ENCODE measurements around the gene HIC1. TPM values are rescaled to one million over a fixed set of nuclear protein-coding genes. Genes with fewer than 3 reads are reported as not detected.

Gene HIC1
- polyA plus RNA-seq, 1 donor, result 15.9 TPM

DNA sequence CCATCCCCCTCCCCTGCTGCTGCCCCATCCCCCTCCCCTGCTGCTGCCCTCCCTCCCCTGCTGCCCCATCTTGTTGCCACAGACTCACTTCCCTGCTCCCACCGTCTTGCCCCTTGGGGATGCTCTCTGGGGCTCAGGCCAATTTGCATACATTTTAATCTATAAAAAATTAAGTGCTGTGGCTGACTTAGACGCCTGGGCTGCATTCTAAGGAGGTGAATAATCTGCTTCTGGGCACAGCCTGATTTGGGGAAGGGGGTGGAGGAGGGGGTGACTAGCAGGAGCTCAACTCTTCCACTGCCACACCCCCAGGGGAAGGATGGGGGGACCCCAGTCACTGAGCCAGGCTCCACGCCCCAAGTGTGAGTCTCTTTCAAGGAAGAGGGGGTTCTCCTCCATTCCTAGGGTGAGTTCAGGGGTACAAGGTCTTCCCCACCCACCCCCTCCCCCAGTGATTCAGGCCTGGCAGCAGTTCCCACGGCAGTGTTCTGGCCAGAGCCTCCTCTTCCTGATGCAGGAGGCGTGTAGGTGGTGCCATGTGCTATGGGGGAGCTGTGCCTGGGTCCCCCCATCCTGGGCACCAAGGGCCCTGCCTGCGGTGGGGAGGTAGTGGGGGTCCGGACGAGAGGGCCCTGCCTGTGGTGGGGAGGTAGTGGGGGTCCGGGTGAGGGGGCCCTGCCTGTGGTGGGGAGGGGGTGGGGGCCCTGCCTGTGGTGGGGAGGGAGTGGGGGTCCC is 19.9 kb upstream of the HIC1 start:
- H3K4me1 ChIP-seq (ENCODE audit: control insufficient read depth, insufficient read depth, low read length), result peaks cover 4% of the 10 kb centered on the region
- H3K36me3 ChIP-seq (ENCODE audit: control insufficient read depth, insufficient read depth, low read length), result peaks cover 47% of the 10 kb centered on the region
- no CpG with 5 or more reads among the region's 9 CpGs for WGBS (ENCODE audit: insufficient coverage, low lambda C conversion rate)
- H3K4me3 ChIP-seq (ENCODE audit: low read length), result no peak overlapping the region
- no peak overlapping the region for H3K27ac ChIP-seq (ENCODE audit: low read length)
- H3K9me3 ChIP-seq (ENCODE audit: control insufficient read depth, low read depth, low read length), result no peaks in the 10 kb centered on the region
- no peak for DNase-seq
- no peaks in the 10 kb centered on the region for H3K27me3 ChIP-seq (ENCODE audit: control insufficient read depth, insufficient read depth, low read length)

DNA sequence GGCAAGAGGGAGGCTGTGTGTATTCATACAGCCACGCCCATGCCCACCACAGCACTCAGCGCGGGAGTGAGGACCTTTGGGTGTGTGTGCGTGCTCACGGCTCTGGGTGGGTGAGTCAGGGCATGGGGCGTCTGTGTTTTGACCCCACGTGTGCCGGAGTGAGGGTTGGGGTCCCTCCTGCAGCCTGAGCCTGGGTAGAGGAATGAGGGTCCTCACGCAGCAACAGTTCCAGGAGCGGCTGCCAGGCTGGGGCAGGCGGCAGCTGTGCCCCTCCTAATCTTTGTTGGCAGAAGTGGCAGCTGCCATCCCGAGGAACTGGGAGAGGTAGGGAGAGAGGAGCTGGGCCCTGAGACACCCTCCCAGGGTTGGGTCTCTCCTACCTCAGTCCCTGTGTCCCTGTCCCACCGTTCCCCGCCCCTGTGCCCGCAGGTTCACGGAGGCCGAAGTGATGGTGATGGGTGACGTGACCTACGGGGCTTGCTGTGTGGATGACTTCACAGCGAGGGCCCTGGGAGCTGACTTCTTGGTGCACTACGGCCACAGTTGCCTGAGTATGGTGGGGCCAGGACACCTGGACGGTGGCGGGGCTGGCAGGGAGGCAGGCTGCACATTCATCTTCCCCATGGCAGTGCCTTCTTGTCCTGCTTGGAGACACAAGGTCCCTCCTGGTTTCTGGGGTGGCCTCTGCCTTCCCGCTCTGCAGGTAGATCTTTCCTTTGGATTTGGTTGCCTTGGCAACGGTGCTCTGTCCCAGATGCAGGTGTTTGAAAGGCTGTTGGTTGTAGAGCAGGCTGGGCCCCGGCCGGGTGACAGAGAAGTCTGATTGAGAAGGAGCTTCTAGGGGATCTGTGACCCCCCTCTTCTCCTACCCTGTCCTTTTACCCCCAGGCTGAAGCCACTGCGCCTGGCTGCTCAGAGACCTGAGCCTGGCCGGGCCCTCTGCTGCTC is 19.1 kb upstream of the HIC1 start:
- no CpG with 5 or more reads among the region's 29 CpGs for WGBS (ENCODE audit: insufficient coverage, low lambda C conversion rate)

DNA sequence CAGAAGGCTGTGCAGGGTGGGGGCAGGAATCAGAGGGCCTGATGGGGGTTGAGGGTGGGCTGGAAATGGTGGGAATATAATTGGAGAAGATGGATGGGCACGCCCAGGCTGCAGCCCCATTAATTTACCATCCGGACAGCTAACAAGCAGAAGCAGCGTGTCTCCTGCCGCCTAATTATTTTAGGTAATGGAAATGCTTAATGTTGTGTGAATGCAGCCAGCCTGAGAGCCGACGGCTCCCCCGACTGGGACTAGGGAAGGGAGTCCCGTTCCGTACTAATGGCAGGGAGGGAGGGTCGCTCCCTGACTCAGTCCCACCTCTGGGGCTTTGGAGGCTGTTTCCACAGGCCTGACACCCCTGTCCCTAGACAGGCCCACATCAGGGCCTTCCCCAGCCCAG is 17.7 kb upstream of the HIC1 start:
- Histone ChIP-seq H3K4me1 (ENCODE audit: control insufficient read depth, insufficient read depth, low read length) (peaks cover 4% of the 10 kb centered on the region), H3K27ac (ENCODE audit: low read length) (no peak overlapping the region), H3K36me3 (ENCODE audit: control insufficient read depth, insufficient read depth, low read length) (peaks cover 53% of the 10 kb centered on the region), H3K27me3 (ENCODE audit: control insufficient read depth, insufficient read depth, low read length) (no peaks in the 10 kb centered on the region), H3K9me3 (ENCODE audit: control insufficient read depth, low read depth, low read length) (no peaks in the 10 kb centered on the region), H3K4me3 (ENCODE audit: low read length) (no peak overlapping the region)
- DNase-seq, result no peak
- no CpG with 5 or more reads among the region's 10 CpGs for WGBS (ENCODE audit: insufficient coverage, low lambda C conversion rate)

More for the DNA sequence above, 19.1 kb upstream of the HIC1 start:
- peaks cover 3% of the 10 kb centered on the region for H3K4me1 ChIP-seq (ENCODE audit: control insufficient read depth, insufficient read depth, low read length)
- H3K4me3 ChIP-seq (ENCODE audit: low read length), result no peak overlapping the region
- no peaks in the 10 kb centered on the region for H3K9me3 ChIP-seq (ENCODE audit: control insufficient read depth, low read depth, low read length)
- no peak overlapping the region for H3K27ac ChIP-seq (ENCODE audit: low read length)
- no peak for DNase-seq
- H3K36me3 ChIP-seq (ENCODE audit: control insufficient read depth, insufficient read depth, low read length), result peaks cover 53% of the 10 kb centered on the region
- no peaks in the 10 kb centered on the region for H3K27me3 ChIP-seq (ENCODE audit: control insufficient read depth, insufficient read depth, low read length)

DNA sequence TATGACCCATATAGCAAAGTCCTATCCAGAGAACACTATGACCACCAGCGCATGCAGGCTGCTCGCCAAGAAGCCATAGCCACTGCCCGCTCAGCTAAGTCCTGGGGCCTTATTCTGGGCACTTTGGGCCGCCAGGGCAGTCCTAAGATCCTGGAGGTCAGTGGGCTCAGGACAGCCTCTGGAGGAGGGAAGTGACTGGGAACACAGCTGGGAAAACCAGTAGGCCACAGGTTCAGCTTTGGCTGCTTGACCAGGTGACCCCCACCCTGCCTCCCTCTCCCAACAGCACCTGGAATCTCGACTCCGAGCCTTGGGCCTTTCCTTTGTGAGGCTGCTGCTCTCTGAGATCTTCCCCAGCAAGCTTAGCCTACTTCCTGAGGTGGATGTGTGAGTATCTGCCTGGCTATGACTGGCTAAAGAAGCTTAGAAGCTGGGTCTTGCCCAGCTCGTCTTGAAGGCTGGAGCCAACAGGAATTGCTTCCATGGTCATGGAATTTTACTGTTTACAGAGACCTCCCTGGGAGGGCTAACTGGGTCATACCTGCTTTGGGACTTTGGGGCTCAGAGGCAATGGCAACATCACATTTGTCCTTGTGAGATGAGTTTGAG is 14.6 kb upstream of the HIC1 start:
- WGBS (ENCODE audit: insufficient coverage, low lambda C conversion rate), result no CpG with 5 or more reads among the region's 7 CpGs
- no peaks in the 10 kb centered on the region for H3K9me3 ChIP-seq (ENCODE audit: control insufficient read depth, low read depth, low read length)
- H3K36me3 ChIP-seq (ENCODE audit: control insufficient read depth, insufficient read depth, low read length), result peaks cover 62% of the 10 kb centered on the region
- H3K4me3 ChIP-seq (ENCODE audit: low read length), result no peak overlapping the region
- DNase-seq, result no peak
- no peak overlapping the region for H3K27ac ChIP-seq (ENCODE audit: low read length)
- no peaks in the 10 kb centered on the region for H3K27me3 ChIP-seq (ENCODE audit: control insufficient read depth, insufficient read depth, low read length)
- peaks cover 12% of the 10 kb centered on the region for H3K4me1 ChIP-seq (ENCODE audit: control insufficient read depth, insufficient read depth, low read length)

DNA sequence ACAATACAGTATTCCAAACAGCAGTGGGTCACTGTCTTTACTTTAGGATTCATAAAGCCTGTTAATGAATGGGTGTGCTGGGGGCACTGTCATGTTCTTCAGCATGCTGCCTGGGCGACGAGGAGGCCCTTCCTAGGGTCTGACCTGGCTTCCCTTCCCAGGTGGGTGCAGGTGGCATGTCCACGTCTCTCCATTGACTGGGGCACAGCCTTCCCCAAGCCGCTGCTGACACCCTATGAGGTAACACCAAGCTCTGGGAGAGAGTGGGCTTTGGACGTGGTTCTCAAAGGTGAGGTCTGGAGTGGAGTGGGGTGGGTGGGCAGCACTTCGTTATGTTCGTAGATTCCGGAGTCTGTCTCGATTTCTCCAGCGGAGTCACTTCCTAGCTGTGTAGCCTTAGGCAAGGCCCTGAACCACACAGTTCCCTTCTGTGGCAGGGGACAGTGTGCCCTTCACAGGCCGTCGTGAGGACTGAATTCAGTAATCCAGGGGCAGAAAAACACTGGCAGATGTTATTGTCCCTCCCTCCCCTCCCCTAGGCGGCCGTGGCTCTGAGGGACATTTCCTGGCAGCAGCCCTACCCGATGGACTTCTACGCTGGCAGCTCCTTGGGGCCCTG is 13.9 kb upstream of the HIC1 start:
- Histone ChIP-seq H3K27me3 (ENCODE audit: control insufficient read depth, insufficient read depth, low read length) (no peaks in the 10 kb centered on the region), H3K4me3 (ENCODE audit: low read length) (peak overlapping the region; percentile 58), H3K9me3 (ENCODE audit: control insufficient read depth, low read depth, low read length) (no peaks in the 10 kb centered on the region), H3K4me1 (ENCODE audit: control insufficient read depth, insufficient read depth, low read length) (peaks cover 12% of the 10 kb centered on the region), H3K36me3 (ENCODE audit: control insufficient read depth, insufficient read depth, low read length) (peaks cover 55% of the 10 kb centered on the region), H3K27ac (ENCODE audit: low read length) (peak overlapping the region; percentile 77)
- DNase-seq, result no peak
- no CpG with 5 or more reads among the region's 16 CpGs for WGBS (ENCODE audit: insufficient coverage, low lambda C conversion rate)

DNA sequence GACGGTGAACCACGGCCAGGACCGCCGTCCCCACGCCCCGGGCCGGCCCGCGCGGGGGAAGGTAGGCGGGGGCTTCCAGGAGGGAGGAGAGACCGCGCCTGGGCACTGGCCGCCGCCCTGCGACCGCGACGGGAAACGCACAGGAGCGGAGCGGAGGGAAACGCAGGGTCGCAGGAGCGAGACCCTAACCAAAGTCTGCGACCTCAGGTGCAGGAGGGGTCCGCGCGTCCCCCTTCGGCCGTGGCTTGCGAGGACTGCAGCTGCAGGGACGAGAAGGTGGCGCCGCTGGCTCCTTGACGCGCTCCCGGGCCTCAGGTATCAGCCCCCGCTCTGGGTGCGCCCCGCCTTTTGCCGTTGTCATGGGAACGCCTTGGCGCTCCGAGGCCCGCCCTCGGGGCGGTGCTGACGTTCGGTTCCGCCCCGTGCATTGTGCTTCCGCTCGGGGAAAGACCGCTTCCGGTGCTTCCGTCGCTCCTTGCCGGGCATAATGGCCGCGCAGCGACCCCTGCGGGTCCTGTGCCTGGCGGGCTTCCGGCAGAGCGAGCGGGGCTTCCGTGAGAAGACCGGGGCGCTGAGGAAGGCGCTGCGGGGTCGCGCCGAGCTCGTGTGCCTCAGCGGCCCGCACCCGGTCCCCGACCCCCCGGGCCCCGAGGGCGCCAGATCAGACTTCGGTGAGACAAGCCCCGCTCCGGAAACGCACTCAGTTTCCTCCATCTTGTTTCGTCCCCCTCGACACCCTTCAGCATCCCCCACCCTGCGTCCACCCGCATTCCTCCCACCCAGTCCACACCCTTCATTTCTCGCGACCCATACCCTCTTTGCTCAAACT is 13.1 kb upstream of the HIC1 start, which contains the start of gene OVCA2:
TSS of gene OVCA2 (plus strand) at position 462 of the 829 bp plus-strand sequence. CDS start at position 488, 26 bp downstream.
- 0% methylated on average over 1 of the region's 93 CpGs for WGBS (ENCODE audit: insufficient coverage, low lambda C conversion rate)

DNA sequence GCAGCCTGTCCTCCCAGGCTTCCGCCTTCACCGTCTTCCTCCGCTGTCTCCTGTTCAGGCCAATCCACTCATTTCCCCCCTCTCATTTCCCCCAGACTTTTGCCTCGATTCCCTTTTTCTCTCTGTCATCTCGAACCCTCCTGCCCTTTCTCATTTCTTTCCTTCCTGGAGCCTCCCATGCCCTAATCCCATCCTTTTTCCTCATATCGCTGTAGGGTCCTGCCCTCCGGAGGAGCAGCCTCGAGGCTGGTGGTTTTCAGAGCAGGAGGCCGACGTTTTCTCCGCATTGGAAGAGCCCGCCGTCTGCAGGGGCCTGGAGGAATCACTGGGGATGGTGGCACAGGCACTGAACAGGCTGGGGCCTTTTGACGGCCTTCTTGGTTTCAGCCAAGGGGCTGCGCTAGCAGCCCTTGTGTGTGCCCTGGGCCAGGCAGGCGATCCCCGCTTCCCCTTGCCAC is 12.5 kb upstream of the HIC1 start:
- Histone ChIP-seq H3K27me3 (ENCODE audit: control insufficient read depth, insufficient read depth, low read length) (no peaks in the 10 kb centered on the region), H3K4me1 (ENCODE audit: control insufficient read depth, insufficient read depth, low read length) (peaks cover 12% of the 10 kb centered on the region), H3K27ac (ENCODE audit: low read length) (peak overlapping the region; percentile 77), H3K4me3 (ENCODE audit: low read length) (peak overlapping the region; percentile 58), H3K9me3 (ENCODE audit: control insufficient read depth, low read depth, low read length) (no peaks in the 10 kb centered on the region), H3K36me3 (ENCODE audit: control insufficient read depth, insufficient read depth, low read length) (peaks cover 42% of the 10 kb centered on the region)
- DNase-seq, result peak in 1 of 2 donors; percentile 59
- 0% methylated on average over 5 of the region's 17 CpGs for WGBS (ENCODE audit: insufficient coverage, low lambda C conversion rate)

More for the DNA sequence above, 13.1 kb upstream of the HIC1 start, which contains the start of gene OVCA2:
- H3K9me3 ChIP-seq (ENCODE audit: control insufficient read depth, low read depth, low read length), result no peaks in the 10 kb centered on the region
- peak; percentile 95 to 96 for DNase-seq
- no peaks in the 10 kb centered on the region for H3K27me3 ChIP-seq (ENCODE audit: control insufficient read depth, insufficient read depth, low read length)
- peak within 1 kb of the TSS; percentile 77 for H3K27ac ChIP-seq (ENCODE audit: low read length)
- H3K36me3 ChIP-seq (ENCODE audit: control insufficient read depth, insufficient read depth, low read length), result peaks cover 48% of the 10 kb centered on the region
- peak within 1 kb of the TSS; percentile 58 for H3K4me3 ChIP-seq (ENCODE audit: low read length)
- H3K4me1 ChIP-seq (ENCODE audit: control insufficient read depth, insufficient read depth, low read length), result peaks cover 12% of the 10 kb centered on the region

DNA sequence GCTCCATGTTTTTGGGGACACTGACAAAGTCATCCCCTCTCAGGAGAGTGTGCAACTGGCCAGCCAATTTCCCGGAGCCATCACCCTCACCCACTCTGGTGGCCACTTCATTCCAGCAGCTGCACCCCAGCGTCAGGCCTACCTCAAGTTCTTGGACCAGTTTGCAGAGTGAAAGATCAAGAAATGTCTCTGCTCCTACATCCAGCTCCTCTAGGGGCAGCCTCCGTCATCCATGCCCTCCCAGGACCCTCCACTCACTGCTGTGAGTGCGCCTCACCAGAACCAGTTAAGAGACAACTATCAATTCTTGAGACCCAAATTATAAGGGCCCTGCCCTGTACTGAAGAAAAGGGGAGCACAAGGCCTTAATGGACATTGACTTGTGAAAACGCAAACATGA is 12.0 kb upstream of the HIC1 start:
- H3K9me3 ChIP-seq (ENCODE audit: control insufficient read depth, low read depth, low read length), result no peaks in the 10 kb centered on the region
- H3K27ac ChIP-seq (ENCODE audit: low read length), result no peak overlapping the region
- peaks cover under 1% of the 10 kb centered on the region for H3K27me3 ChIP-seq (ENCODE audit: control insufficient read depth, insufficient read depth, low read length)
- no CpG with 5 or more reads among the region's 5 CpGs for WGBS (ENCODE audit: insufficient coverage, low lambda C conversion rate)
- DNase-seq, result no peak
- peaks cover 12% of the 10 kb centered on the region for H3K4me1 ChIP-seq (ENCODE audit: control insufficient read depth, insufficient read depth, low read length)
- H3K36me3 ChIP-seq (ENCODE audit: control insufficient read depth, insufficient read depth, low read length), result peaks cover 37% of the 10 kb centered on the region
- peak overlapping the region; percentile 58 for H3K4me3 ChIP-seq (ENCODE audit: low read length)

DNA sequence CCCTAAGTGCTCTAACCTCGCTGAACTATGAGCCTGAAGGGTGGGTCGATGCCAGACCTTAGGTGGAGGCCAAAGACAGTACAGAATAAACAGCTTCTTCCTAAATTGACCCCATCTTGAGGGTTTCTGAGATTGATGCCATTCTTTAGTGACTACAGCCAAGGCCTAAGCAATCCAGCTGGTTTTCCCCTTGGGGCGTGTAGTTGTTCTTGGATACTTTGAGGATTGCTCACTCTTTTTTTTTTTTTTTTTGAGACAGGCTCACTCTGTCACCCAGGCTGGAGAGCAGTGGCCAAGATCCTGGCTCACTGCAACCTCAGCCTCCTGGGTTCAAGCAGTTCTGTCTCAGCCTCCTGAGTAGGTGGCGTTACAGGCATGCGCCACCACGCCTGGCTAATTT is 11.1 kb upstream of the HIC1 start:
- peaks cover 30% of the 10 kb centered on the region for H3K36me3 ChIP-seq (ENCODE audit: control insufficient read depth, insufficient read depth, low read length)
- no peak overlapping the region for H3K4me3 ChIP-seq (ENCODE audit: low read length)
- H3K4me1 ChIP-seq (ENCODE audit: control insufficient read depth, insufficient read depth, low read length), result peaks cover 14% of the 10 kb centered on the region
- H3K9me3 ChIP-seq (ENCODE audit: control insufficient read depth, low read depth, low read length), result no peaks in the 10 kb centered on the region
- peaks cover 7% of the 10 kb centered on the region for H3K27me3 ChIP-seq (ENCODE audit: control insufficient read depth, insufficient read depth, low read length)
- H3K27ac ChIP-seq (ENCODE audit: low read length), result no peak overlapping the region
- no CpG with 5 or more reads among the region's 6 CpGs for WGBS (ENCODE audit: insufficient coverage, low lambda C conversion rate)
- no peak for DNase-seq
